Neural cell (in vitro differentiated cells): ENCODE measurements around the gene PAAF1. TPM values are rescaled to one million over a fixed set of nuclear protein-coding genes. Genes with fewer than 3 reads are reported as not detected.

Experiments
- H2AFZ ChIP-seq: fragments of 200-600, 300-800 bp; sonication (generic), shearing (Covaris generic); 2 replicates; pipeline ENCODE4 v1.6.0; 2014; ENCODE audit warnings: low read depth, mild to moderate bottlenecking, antibody characterized with exemption, low read length, moderate library complexity
- H3F3A ChIP-seq: fragments of 200-600 bp; shearing (Covaris generic); 2 replicates; pipeline ENCODE4 v1.6.1; 2016; ENCODE audit warnings: mild to moderate bottlenecking, moderate library complexity, mixed read lengths, antibody characterized with exemption, low read length; ENCODE audit not compliant: insufficient read depth, poor library complexity, severe bottlenecking
- H3K27ac ChIP-seq: fragments of 200-600, 300-800 bp; sonication (generic), shearing (Covaris generic); 2 replicates; pipeline ENCODE4 v1.5.1; 2014; ENCODE audit warnings: mild to moderate bottlenecking, low read length, moderate library complexity
- H3K27me3 ChIP-seq: fragments of 300-800, 200-600 bp; sonication (generic), shearing (Covaris generic); 2 replicates; pipeline ENCODE4 v1.6.0; 2014; ENCODE audit warnings: mild to moderate bottlenecking, low read depth, low read length, moderate library complexity; ENCODE audit not compliant: insufficient read depth
- H3K36me3 ChIP-seq: fragments of 300-800, 200-600 bp; sonication (generic), shearing (Covaris generic); 2 replicates; pipeline ENCODE4 v1.5.1; 2014; ENCODE audit warnings: mild to moderate bottlenecking, antibody characterized with exemption, low read length, moderate library complexity; ENCODE audit not compliant: insufficient read depth
- H3K4me2 ChIP-seq: fragments of 300-800, 200-600 bp; sonication (generic), shearing (Covaris generic); 2 replicates; pipeline ENCODE4 v1.6.0; 2014; ENCODE audit warnings: mild to moderate bottlenecking, low read length
- H3K4me3 ChIP-seq: fragments of 300-800, 200-600 bp; sonication (generic), shearing (Covaris generic); 2 replicates; pipeline ENCODE4 v1.5.1; 2014; ENCODE audit warnings: mild to moderate bottlenecking, low read length, moderate library complexity
- H3K79me2 ChIP-seq: fragments of 200-600 bp; shearing (Covaris generic); replicated peaks from 2 replicates; pipeline ENCODE4 v1.6.0; 2014; ENCODE audit warnings: mild to moderate bottlenecking, low read length, moderate library complexity; ENCODE audit not compliant: insufficient read depth
- H3K9ac ChIP-seq: fragments of 300-800, 200-600 bp; sonication (generic), shearing (Covaris generic); 2 replicates; pipeline ENCODE4 v1.6.1; 2016; ENCODE audit warnings: mild to moderate bottlenecking, low read length, mixed read lengths
- H3K9me2 ChIP-seq: fragments of 200-600 bp; shearing (Covaris generic); 2 replicates; pipeline ENCODE4 v1.6.1; 2016; ENCODE audit warnings: mild to moderate bottlenecking, low read length, mixed read lengths; ENCODE audit not compliant: insufficient read depth
- H3K9me3 ChIP-seq: fragments of 200-600, 300-800 bp; sonication (generic), shearing (Covaris generic); 2 replicates; pipeline ENCODE4 v1.6.1; 2016; ENCODE audit warnings: mild to moderate bottlenecking, mixed run types, low read length, moderate library complexity, mixed read lengths
- H4K20me1 ChIP-seq: fragments of 200-600 bp; shearing (Covaris generic); 2 replicates; pipeline ENCODE4 v1.6.1; 2016; ENCODE audit warnings: mild to moderate bottlenecking, mixed run types; ENCODE audit not compliant: insufficient read depth
- CTCF ChIP-seq: fragments of 450-650 bp; IDR thresholded peaks from 2 replicates; pipeline ENCODE4 v1.5.1; 2014; ENCODE audit warnings: antibody characterized with exemption, mild to moderate bottlenecking, moderate library complexity; ENCODE audit not compliant: poor library complexity, severe bottlenecking
- EP300 ChIP-seq: fragments of 450-650 bp; conservative IDR thresholded peaks from 2 replicates; pipeline ENCODE4 v1.6.1; 2014; ENCODE audit warnings: antibody characterized with exemption, mild to moderate bottlenecking, moderate library complexity; ENCODE audit not compliant: poor library complexity, severe bottlenecking
- EZH2 ChIP-seq: fragments of 200-600, 300-800 bp; shearing (Covaris generic), sonication (generic); IDR thresholded peaks from 2 replicates; pipeline ENCODE4 v1.6.1; 2014; ENCODE audit warnings: antibody characterized with exemption, low read length, borderline replicate concordance, mild to moderate bottlenecking; ENCODE audit not compliant: insufficient read depth, poor library complexity, severe bottlenecking
- MXI1 ChIP-seq: fragments of 450-650 bp; conservative IDR thresholded peaks from 2 replicates; pipeline ENCODE4 v1.6.1; 2014; ENCODE audit warnings: antibody characterized with exemption, mild to moderate bottlenecking; ENCODE audit not compliant: poor library complexity, severe bottlenecking
- POLR2AphosphoS5 ChIP-seq: IDR thresholded peaks from 2 replicates; pipeline ENCODE4 v1.6.1; 2012
- RAD21 ChIP-seq: fragments of 450-650 bp; conservative IDR thresholded peaks from 2 replicates; pipeline ENCODE4 v1.6.1; 2014; ENCODE audit warnings: antibody characterized with exemption, mild to moderate bottlenecking, moderate library complexity
- REST ChIP-seq: IDR thresholded peaks from 2 replicates; pipeline ENCODE4 v1.6.1; 2012; ENCODE audit warnings: borderline replicate concordance
- SMC3 ChIP-seq: fragments of 450-650 bp; conservative IDR thresholded peaks from 2 replicates; pipeline ENCODE4 v1.6.1; 2014; ENCODE audit warnings: antibody characterized with exemption, mild to moderate bottlenecking, moderate library complexity; ENCODE audit not compliant: poor library complexity
- TAF1 ChIP-seq: IDR thresholded peaks from 2 replicates; pipeline ENCODE4 v1.6.1; 2012; ENCODE audit warnings: low read depth
- polyA plus RNA-seq: library from polyadenylated mRNA; depleted of rRNA; stranded (reverse); fragments of >200 nt; gene quantifications from 2 replicates; pipeline ENCODE4 v1.2.3, GENCODE V29; 2014

Gene PAAF1
- polyA plus RNA-seq, 1 donor from 2014 or later = 80.3 TPM

- Histone ChIP-seq H3K9ac (no peak overlapping the region), H3K27ac (no peak overlapping the region), H3K4me2 (no peak overlapping the region), H3F3A (no peaks in the 10 kb centered on the region), H3K79me2 (no peaks in the 10 kb centered on the region), H2AFZ (no peak overlapping the region), H4K20me1 (no peaks in the 10 kb centered on the region), H3K4me3 (no peak overlapping the region), H3K9me2 (no peaks in the 10 kb centered on the region), H3K9me3 (no peaks in the 10 kb centered on the region), H3K36me3 (peaks cover 13% of the 10 kb centered on the region), H3K27me3 (no peaks in the 10 kb centered on the region)
- TF ChIP-seq MXI1 (no peak), EP300 (no peak), RAD21 (no peak), CTCF (no peak), EZH2 (no peak), SMC3 (no peak), REST (no peak), POLR2AphosphoS5 (no peak), TAF1 (no peak)
Observed at GRCh38 chr11:73921180-73921579, 44.4 kb downstream of the PAAF1 start.

- Histone ChIP-seq H3K4me3 (no peak overlapping the region), H3K79me2 (no peaks in the 10 kb centered on the region), H3K9me2 (no peaks in the 10 kb centered on the region), H3K27ac (no peak overlapping the region), H2AFZ (no peak overlapping the region), H3K9ac (no peak overlapping the region), H3F3A (no peaks in the 10 kb centered on the region), H3K9me3 (no peaks in the 10 kb centered on the region), H3K4me2 (no peak overlapping the region), H3K27me3 (no peaks in the 10 kb centered on the region), H3K36me3 (peaks cover 21% of the 10 kb centered on the region), H4K20me1 (no peaks in the 10 kb centered on the region)
- TF ChIP-seq TAF1 (no peak), POLR2AphosphoS5 (no peak), SMC3 (no peak), RAD21 (no peak), CTCF (no peak), REST (no peak), MXI1 (no peak), EP300 (no peak), EZH2 (no peak)
Observed at GRCh38 chr11:73929388-73929787, 52.6 kb downstream of the PAAF1 start.
